Ovary (tissue), 9 donors: ENCODE results near the gene PPP1R2C. TPM values are rescaled to one million over a fixed set of nuclear protein-coding genes. Genes with fewer than 3 reads are reported as not detected.

Experiments used
- DNase-seq, 5 donors: peaks; one replicate each; pipeline ENCODE4 v3.0.0-alpha.2; 2019 to 2020
- H3K27ac ChIP-seq, 2 donors: fragments of 200-600 bp; one replicate each; pipeline versions ENCODE4 v1.5.1 to v1.8.0; 2019 to 2022
- H3K27me3 ChIP-seq: fragments of 200-600 bp; one replicate; pipeline ENCODE4 v1.8.0; 2022
- H3K36me3 ChIP-seq: fragments of 200-600 bp; sonication (generic); one replicate; pipeline ENCODE4 v1.5.1; 2019
- H3K4me1 ChIP-seq: one replicate; pipeline ENCODE4 v1.8.1; 2013; ENCODE audit warnings: mild to moderate bottlenecking, moderate library complexity; ENCODE audit not compliant: insufficient read depth
- H3K4me3 ChIP-seq: fragments of 200-600 bp; sonication (generic); one replicate; pipeline ENCODE4 v1.5.1; 2017
- H3K9me3 ChIP-seq, 2 donors: fragments of 200-600 bp in 1 of 2; sonication (generic) in 1 of 2; one replicate each; pipeline versions ENCODE4 v1.5.1 to v1.8.1; 2013 to 2019; ENCODE audit warnings: mild to moderate bottlenecking in 1 of 2, moderate library complexity in 1 of 2
- CTCF ChIP-seq, 3 donors: fragments of 450-650 bp in 2 of 3; fragments of 200-600 bp in 1 of 3; IDR thresholded peaks; one replicate each; pipeline versions ENCODE4 v1.5.1 to v1.8.0; 2016 to 2022; ENCODE audit warnings: antibody characterized with exemption in 3 of 3, mild to moderate bottlenecking in 1 of 3
- EP300 ChIP-seq: sonication (generic); formaldehyde crosslinking; IDR thresholded peaks from one replicate; pipeline ENCODE4 v1.6.1; 2017; ENCODE audit warnings: antibody characterized with exemption
- POLR2A ChIP-seq: fragments of 450-650 bp; IDR thresholded peaks from one replicate; pipeline ENCODE4 v1.6.1; 2017; ENCODE audit warnings: antibody characterized with exemption, mild to moderate bottlenecking, moderate library complexity
- WGBS, 3 donors: extraction: QIAGEN DNeasy Blood & Tissue Kit in 1 of 3; methylation state at CpG; one replicate each; pipeline versions ENCODE4 v1.1.5 to v1.1.7; 2013 to 2017; 5-methylcytosine and 5-hydroxymethylcytosine counted together
- intact Hi-C, 4 donors: fragments of 100-400 bp; cut with DNase I; formaldehyde crosslinking; loops; one replicate each; pipeline versions ENCODE4 v1.11.0 to v1.15.1; 2022 to 2023
- polyA plus RNA-seq, 2 donors: library from polyadenylated mRNA; stranded (reverse); fragments of 200-250 nt in 1 of 2; fragments of 350-450 nt in 1 of 2; fragmentation: Illumina TruSeq in 1 of 2; extraction: RNeasy Lipid Tissue Mini Kit (QIAGEN cat#74804) in 1 of 2; gene quantifications; one replicate each; pipeline ENCODE4 v1.2.3, GENCODE V29; 2013 to 2014
- total RNA-seq, 7 donors: library from RNA; depleted of rRNA in 2 of 7; stranded (reverse); fragments of >200 nt in 2 of 7; fragmentation: NEBNext Ultra II Directional in 3 of 7; extraction: Animal tissue kit (Norgen Biotek cat#: 25700) in 3 of 7; gene quantifications; one replicate each; pipeline versions ENCODE4 v1.1.0 to v1.2.4, GENCODE V29; 2016 to 2023
- donor health status: DM: no; HTN: no; CAD: no; lungs with moderate emphysema.
- donor health status: DM: no; HTN: no; CAD: no.
- donor health status: Bipolar disorder and iron deficiency.
- donor health status: DM: yes; HTN: yes; CAD: no.
- donor health status: DM: no; HTN: no; CAD: no.
- donor health status: DM: yes; HTN: yes; CAD: no.

The PPP1R2C gene
- total and polyA plus RNA-seq, 9 donors, result not detected

GRCh38 chrX:42772874-42773273, 5.1 kb downstream of the PPP1R2C start:
- no peaks in the 10 kb centered on the region for H3K9me3 ChIP-seq
- no peaks in the 10 kb centered on the region for H3K27me3 ChIP-seq
- no peak for TF ChIP-seq POLR2A
- TF ChIP-seq EP300, result no peak
- no peak for TF ChIP-seq CTCF (IDR thresholded peaks at IDR 0.05)
- intact Hi-C loops, result no loop called here
- no peaks in the 10 kb centered on the region for H3K36me3 ChIP-seq
- H3K4me1 ChIP-seq, result no peaks in the 10 kb centered on the region
- DNase-seq, result no peak
- 63 to 75% (median 74%) methylated on average over 2 of the region's 2 CpGs for WGBS, 3 donors
- no peak overlapping the region for H3K4me3 ChIP-seq
- no peak overlapping the region for H3K27ac ChIP-seq

- DNase-seq, result no peak
- Histone ChIP-seq H3K27ac (no peak overlapping the region), H3K4me3 (no peak overlapping the region), H3K27me3 (no peaks in the 10 kb centered on the region), H3K9me3 (no peaks in the 10 kb centered on the region), H3K4me1 (no peaks in the 10 kb centered on the region), H3K36me3 (no peaks in the 10 kb centered on the region)
- 55 to 80% (median 69%) methylated on average over 2 of the region's 2 CpGs for WGBS, 3 donors
- intact Hi-C loops, result no loop called here
- no peak for TF ChIP-seq EP300
- no peak for TF ChIP-seq CTCF (IDR thresholded peaks at IDR 0.05)
- TF ChIP-seq POLR2A, result no peak
Measured at GRCh38 chrX:42771506-42772335, 6.2 kb downstream of the PPP1R2C start.

GRCh38 chrX:42770566-42770965, 7.4 kb downstream of the PPP1R2C start:
- TF ChIP-seq POLR2A (no peak), CTCF (IDR thresholded peaks at IDR 0.05) (no peak), EP300 (no peak)
- Histone ChIP-seq H3K4me1 (no peaks in the 10 kb centered on the region), H3K9me3 (no peaks in the 10 kb centered on the region), H3K36me3 (no peaks in the 10 kb centered on the region), H3K27ac (no peak overlapping the region), H3K27me3 (no peaks in the 10 kb centered on the region), H3K4me3 (no peak overlapping the region)
- DNase-seq, result no peak
- intact Hi-C loops, result no loop called here
- 56 to 65% (median 56%) methylated on average over 3 of the region's 3 CpGs for WGBS, 3 donors

- no peaks in the 10 kb centered on the region for H3K36me3 ChIP-seq
- intact Hi-C loops, result no loop called here
- peaks cover 0 to 4% of the 10 kb centered on the region in 2 donors for H3K9me3 ChIP-seq
- no peaks in the 10 kb centered on the region for H3K27me3 ChIP-seq
- TF ChIP-seq POLR2A, result no peak
- TF ChIP-seq EP300, result no peak
- no peak for TF ChIP-seq CTCF (IDR thresholded peaks at IDR 0.05)
- WGBS, 3 donors, result 77 to 88% (median 80%) methylated on average over 1 of the region's 1 CpG
- H3K27ac ChIP-seq, result no peak overlapping the region
- H3K4me3 ChIP-seq, result no peak overlapping the region
- no peak for DNase-seq
- no peaks in the 10 kb centered on the region for H3K4me1 ChIP-seq
Measured at GRCh38 chrX:42759881-42760280, 18.1 kb downstream of the PPP1R2C start.
